Lower leg skin (tissue), 4 donors: ENCODE results near the gene C2CD3. TPM values are rescaled to one million over a fixed set of nuclear protein-coding genes. Genes with fewer than 3 reads are reported as not detected.

Source experiments
- DNase-seq, 2 donors: peaks; one replicate each; pipeline ENCODE4 v3.0.0-alpha.2; 2019; ENCODE audit warnings: low spot score in 2 of 2
- H3K4me3 ChIP-seq: fragments of 200-600 bp; sonication (generic); 2 replicates; pipeline ENCODE4 v1.5.1; 2017; ENCODE audit warnings: mild to moderate bottlenecking, low read depth; ENCODE audit not compliant: poor library complexity, severe bottlenecking
- CTCF ChIP-seq, 3 donors: fragments of 450-650 bp; IDR thresholded peaks; one replicate each; pipeline ENCODE4 v1.5.1; 2016; ENCODE audit warnings: antibody characterized with exemption in 3 of 3, mild to moderate bottlenecking in 3 of 3, moderate library complexity in 2 of 3
- POLR2A ChIP-seq, 2 donors: fragments of 450-650 bp; IDR thresholded peaks; one replicate each; pipeline ENCODE4 v1.6.1; 2016 to 2017; ENCODE audit warnings: antibody characterized with exemption in 2 of 2, mild to moderate bottlenecking in 1 of 2, moderate library complexity in 1 of 2
- WGBS, 2 donors: methylation state at CpG; one replicate each; pipeline ENCODE4 v1.1.5; 2018; 5-methylcytosine and 5-hydroxymethylcytosine counted together
- intact Hi-C: fragments of 100-400 bp; cut with DNase I; formaldehyde crosslinking; loops from one replicate; pipeline ENCODE4 v1.15.0; 2023; ENCODE audit warnings: low total_unique reads
- total RNA-seq, 4 donors: library from RNA; depleted of rRNA; stranded (reverse); fragments of >200 nt; gene quantifications; one replicate each; pipeline ENCODE4 v1.1.0, GENCODE V29; 2016

The C2CD3 gene
- total RNA-seq, 4 donors from 2014 or later, result 16.9 to 28.0 (median 24.4) TPM

DNA sequence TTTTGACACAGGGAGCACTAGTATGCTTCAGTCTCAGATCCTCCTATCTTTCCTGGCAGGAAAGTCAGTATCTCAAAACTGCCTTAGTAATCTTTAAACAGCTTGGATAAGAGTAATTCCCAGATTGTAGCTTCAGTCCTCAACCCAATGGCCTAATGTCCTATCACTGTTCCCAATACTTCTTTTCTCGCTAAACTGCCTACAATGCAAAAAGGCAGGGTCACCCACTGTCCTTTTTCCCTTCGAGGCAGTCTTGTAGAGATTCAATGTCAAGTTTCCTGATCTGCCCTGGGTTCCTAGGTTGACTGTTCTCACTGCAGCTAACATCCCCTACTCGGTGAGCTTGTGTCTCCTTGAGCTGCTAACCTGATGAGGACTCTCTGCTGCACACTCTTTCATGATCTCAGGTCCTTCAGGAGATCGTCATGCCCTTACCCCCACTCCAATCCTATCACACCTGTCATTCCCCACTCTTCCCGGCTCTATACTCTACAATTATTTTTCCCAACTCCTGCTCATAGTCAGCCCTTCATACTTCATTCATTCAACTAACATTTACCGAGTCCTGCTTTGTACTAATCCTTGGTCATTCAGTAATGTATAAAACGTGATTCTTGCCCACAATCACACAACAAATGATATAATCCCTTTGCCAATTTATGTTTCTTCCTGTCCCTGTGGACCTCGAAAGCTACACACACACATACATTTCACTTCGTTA lies 904 bp downstream of the C2CD3 start:
- WGBS, 2 donors, result 11 to 14% methylated on average over 9 of the region's 9 CpGs
- DNase-seq, result no peak
- intact Hi-C loops, result no loop called here
- peak overlapping the region; percentile 50 for H3K4me3 ChIP-seq
- no peak for TF ChIP-seq POLR2A (IDR thresholded peaks at IDR 0.05)
- no peak for TF ChIP-seq CTCF (IDR thresholded peaks at IDR 0.05)

- TF ChIP-seq CTCF (IDR thresholded peaks at IDR 0.05) (no peak), POLR2A (IDR thresholded peaks at IDR 0.05) (no peak)
- intact Hi-C loops, result no loop called here
- no peak overlapping the region for H3K4me3 ChIP-seq
- 71% methylated on average over 3 of the region's 3 CpGs for WGBS, 2 donors
- DNase-seq, result no peak
Observed at GRCh38 chr11:74168838-74169237, 2.0 kb downstream of the C2CD3 start.

DNA sequence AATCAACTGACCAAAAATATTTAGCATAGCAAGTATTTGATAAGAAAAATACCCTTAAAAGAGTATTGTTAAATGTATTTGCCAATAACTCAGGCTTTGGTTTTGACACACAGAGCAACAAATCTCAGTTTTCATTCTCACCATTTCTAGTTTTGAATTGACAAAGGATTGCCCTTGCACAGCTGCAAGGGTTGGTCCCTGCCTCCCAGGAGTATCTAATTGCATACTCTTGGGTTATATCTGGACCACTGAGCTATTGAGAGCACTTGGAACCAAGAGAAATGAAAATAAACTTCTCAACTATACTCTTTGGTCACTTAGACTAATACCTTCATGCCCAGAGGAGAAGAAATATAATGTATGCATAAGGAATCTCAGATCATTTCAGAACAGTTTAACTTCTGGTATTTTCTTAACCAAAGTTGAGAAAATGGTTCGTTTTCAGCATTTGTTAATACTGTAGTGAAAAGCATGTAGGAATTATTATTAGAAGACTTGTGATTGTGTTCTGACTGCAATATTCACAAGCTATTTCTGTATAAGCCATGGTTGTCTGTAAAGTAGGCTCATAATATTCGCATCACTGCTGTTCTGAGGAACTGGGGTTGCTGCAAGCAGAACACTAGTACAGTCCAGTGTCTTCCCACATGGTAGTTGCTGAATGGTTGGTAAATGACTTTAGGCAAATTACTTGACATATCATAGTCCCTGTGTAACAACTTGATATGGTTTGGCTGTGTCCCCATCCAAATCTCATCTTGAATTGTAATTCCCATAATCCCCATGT lies 7.9 kb downstream of the C2CD3 start:
- DNase-seq, result no peak
- TF ChIP-seq POLR2A (IDR thresholded peaks at IDR 0.05) (no peak), CTCF (IDR thresholded peaks at IDR 0.05) (no peak)
- WGBS, 2 donors, result 89 to 98% methylated on average over 2 of the region's 2 CpGs
- intact Hi-C loops, result no loop called here
- no peak overlapping the region for H3K4me3 ChIP-seq

DNA sequence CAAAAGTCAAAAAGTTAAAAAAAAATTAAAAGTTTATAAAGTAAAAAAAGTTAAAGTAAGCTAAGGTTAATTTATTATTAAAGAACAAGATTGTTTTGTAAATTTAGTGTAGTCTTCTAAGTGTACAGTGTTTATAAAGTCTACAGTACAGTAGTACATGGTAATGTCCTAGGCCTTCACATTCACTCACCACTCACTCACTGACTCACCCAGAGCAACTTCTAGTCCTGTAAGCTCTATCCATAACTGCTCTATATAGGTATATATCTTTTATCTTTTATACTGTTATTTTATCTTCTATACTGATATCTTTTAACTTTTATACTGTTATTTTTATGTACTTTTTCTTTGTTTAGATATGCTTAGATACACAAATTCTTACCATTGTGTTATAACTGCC lies 11.2 kb downstream of the C2CD3 start:
- TF ChIP-seq POLR2A (IDR thresholded peaks at IDR 0.05), result no peak
- DNase-seq, result no peak
- intact Hi-C loops, result no loop called here
- no peak overlapping the region for H3K4me3 ChIP-seq

DNA sequence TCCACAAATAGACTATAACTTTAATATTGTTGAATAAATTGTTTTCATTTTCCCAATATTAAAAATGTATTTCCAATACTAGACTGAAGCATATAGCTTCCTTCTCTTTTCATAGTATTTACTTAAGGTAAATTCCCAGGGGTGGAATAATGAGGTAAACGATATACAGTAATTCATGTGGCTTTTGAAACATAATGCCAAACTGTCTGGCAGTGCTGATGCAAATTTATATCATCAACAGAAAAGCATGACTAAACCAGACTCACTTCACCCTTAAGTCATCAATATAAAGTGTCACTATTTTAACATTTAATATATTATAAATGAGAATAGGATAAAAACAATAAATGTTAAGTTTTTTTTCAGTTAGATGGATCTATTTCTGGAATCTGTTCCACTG lies 13.6 kb downstream of the C2CD3 start:
- TF ChIP-seq CTCF (IDR thresholded peaks at IDR 0.05) (no peak), POLR2A (IDR thresholded peaks at IDR 0.05) (no peak)
- H3K4me3 ChIP-seq, result no peak overlapping the region
- intact Hi-C loops, result no loop called here
- 44 to 46% methylated on average over 1 of the region's 1 CpG for WGBS, 2 donors
- DNase-seq, result no peak

DNA sequence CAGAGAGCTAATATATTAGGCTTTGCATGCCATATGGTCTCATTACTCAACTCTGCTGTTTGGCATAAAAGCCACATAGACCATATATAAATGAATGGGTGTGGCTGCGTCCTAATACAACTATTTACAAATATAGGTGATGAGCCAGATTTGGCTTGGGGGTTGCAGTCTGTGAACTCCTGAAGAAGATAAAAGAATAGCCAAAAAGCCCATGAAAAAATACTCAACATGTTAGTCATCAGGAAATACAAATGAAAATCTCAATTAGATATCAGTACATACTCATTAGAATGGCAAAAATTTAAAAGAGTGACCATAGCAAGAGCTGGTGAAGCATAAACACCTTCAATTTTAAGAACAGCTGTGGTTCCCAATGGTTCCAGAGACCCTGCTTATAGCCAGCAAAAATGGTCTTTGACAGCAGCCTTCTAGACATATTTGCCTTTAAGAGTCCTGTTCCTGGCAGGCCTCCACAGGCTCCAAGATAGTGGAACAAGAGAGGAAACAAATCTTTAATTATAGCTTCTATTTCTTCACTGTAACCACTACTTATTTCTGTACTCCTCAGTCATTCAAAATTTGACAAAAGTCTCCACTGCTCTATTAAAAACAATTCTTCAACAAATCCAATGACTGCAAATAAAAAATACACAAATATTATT lies 16.1 kb downstream of the C2CD3 start:
- intact Hi-C loops, result no loop called here
- WGBS, 2 donors, result 62 to 76% methylated on average over 1 of the region's 1 CpG
- no peak for TF ChIP-seq CTCF (IDR thresholded peaks at IDR 0.05)
- TF ChIP-seq POLR2A (IDR thresholded peaks at IDR 0.05), result no peak
- DNase-seq, result no peak
- no peak overlapping the region for H3K4me3 ChIP-seq
